Measurements from ENCODE around the gene TAP2. TPM values are rescaled to one million over a fixed set of nuclear protein-coding genes. Genes with fewer than 3 reads are reported as not detected.
"Not testable (repeated sequence)": the region's sequence is repeated elsewhere in the genome, so short reads cannot be mapped to it uniquely, and the experiment has no call there.

TAP2 gene
- total RNA-seq, 1 donor from 2014 or later, result 27.5 TPM

- no peak for DNase-seq (ENCODE audit: low read depth in 2 of 2)
These were observed 3.2 kb downstream of the TAP2 start for GRCh38 chr6:32835167-32835893.

- no peak for DNase-seq (ENCODE audit: low read depth in 2 of 2)
These were observed 4.9 kb downstream of the TAP2 start for GRCh38 chr6:32833664-32834063.

GRCh38 chr6:32832535-32832934, 6.0 kb downstream of the TAP2 start:
- DNase-seq (ENCODE audit: low read depth in 2 of 2), result no peak

GRCh38 chr6:32830936-32831335, 7.6 kb downstream of the TAP2 start:
- no peak for DNase-seq (ENCODE audit: low read depth in 2 of 2)

- no peak for DNase-seq (ENCODE audit: low read depth in 2 of 2)
These were observed 8.5 kb downstream of the TAP2 start for GRCh38 chr6:32830017-32830416.

GRCh38 chr6:32829495-32829894, 9.0 kb downstream of the TAP2 start:
- DNase-seq (ENCODE audit: low read depth in 2 of 2), result no peak

- no peak for DNase-seq (ENCODE audit: low read depth in 2 of 2)
These were observed 11.5 kb downstream of the TAP2 start for GRCh38 chr6:32827025-32827424.

- DNase-seq (ENCODE audit: low read depth in 2 of 2), result peak in 1 of 2 donors; percentile 42
These were observed 12.6 kb downstream of the TAP2 start for GRCh38 chr6:32825966-32826365.

GRCh38 chr6:32819729-32820128, 18.8 kb downstream of the TAP2 start:
- DNase-seq (ENCODE audit: low read depth in 2 of 2), result no peak

- no peak for DNase-seq (ENCODE audit: low read depth in 2 of 2)
These were observed 19.7 kb downstream of the TAP2 start for GRCh38 chr6:32818867-32819266.

- peak; percentile 41 to 62 for DNase-seq (ENCODE audit: low read depth in 2 of 2)
These were observed 21.8 kb downstream of the TAP2 start, which contains the start of gene HLA-DOB for GRCh38 chr6:32816746-32817204. TSS of gene HLA-DOB (minus strand) at chr6:32817002. CDS start at chr6:32816951, 51 bp downstream.

- DNase-seq (ENCODE audit: low read depth in 2 of 2), result no peak
These were observed 22.5 kb downstream of the TAP2 start for GRCh38 chr6:32815996-32816395.

GRCh38 chr6:32815115-32815514, 23.4 kb downstream of the TAP2 start:
- DNase-seq (ENCODE audit: low read depth in 2 of 2), result no peak

GRCh38 chr6:32814145-32814544, 24.4 kb downstream of the TAP2 start:
- DNase-seq (ENCODE audit: low read depth in 2 of 2), result no peak

- DNase-seq (ENCODE audit: low read depth in 2 of 2), result no peak
These were observed 29.4 kb downstream of the TAP2 start for GRCh38 chr6:32809171-32809570.

- DNase-seq (ENCODE audit: low read depth in 2 of 2), result no peak
These were observed 31.4 kb downstream of the TAP2 start for GRCh38 chr6:32807020-32807580.

- not testable (repeated sequence) for DNase-seq (ENCODE audit: low read depth in 2 of 2)
These were observed 33.1 kb downstream of the TAP2 start for GRCh38 chr6:32805404-32805803.

GRCh38 chr6:32803416-32803815, 35.1 kb downstream of the TAP2 start:
- no peak for DNase-seq (ENCODE audit: low read depth in 2 of 2)

- no peak for DNase-seq (ENCODE audit: low read depth in 2 of 2)
These were observed 38.8 kb downstream of the TAP2 start for GRCh38 chr6:32799740-32800139.

- no peak for DNase-seq (ENCODE audit: low read depth in 2 of 2)
These were observed 39.4 kb downstream of the TAP2 start for GRCh38 chr6:32799168-32799567.

GRCh38 chr6:32796848-32797776, 41.4 kb downstream of the TAP2 start:
- peak; percentile 14 to 50 for DNase-seq (ENCODE audit: low read depth in 2 of 2)

- DNase-seq (ENCODE audit: low read depth in 2 of 2), result no peak
These were observed 44.0 kb downstream of the TAP2 start for GRCh38 chr6:32794510-32794909.

All from dermis microvascular lymphatic vessel endothelial cell (primary cell).